K562 (cell line): ENCODE results near the gene PARPBP. TPM values are rescaled to one million over a fixed set of nuclear protein-coding genes. Genes with fewer than 3 reads are reported as not detected.

Experiments used
- ATAC-seq: fragments of 200-7000 bp; cut with Tn5 transposase; 3 replicates; pipeline ENCODE4 v1.9.1; 2020; ENCODE audit warnings: moderate library complexity
- Bru-seq: library from RNA; stranded (reverse); fragments of 400-500 nt; gene quantifications from one replicate; lab custom pipeline; 2021; lab: Mats Ljungman, UMichigan
- BruChase-seq, 2 experiments: library from RNA; stranded (reverse); fragments of 400-500 nt; gene quantifications; one replicate each; lab custom pipeline; 2021; lab: Mats Ljungman, UMichigan
- BruUV-seq: library from RNA; stranded (reverse); fragments of 400-500 nt; replicated peaks from 2 replicates; lab custom pipeline; 2021; lab: Mats Ljungman, UMichigan
- CTCF ChIA-PET: fragments of 300-600 bp; formaldehyde crosslinking; extraction: SDS; loops from one replicate; lab custom pipeline; 2021; ENCODE audit warnings: low intra/inter-chr PET ratio; lab: Yijun Ruan, JAX
- POLR2A ChIA-PET: fragments of 300-600, 350-650 bp; sonication (Branson Sonifier 250); formaldehyde crosslinking; extraction: SDS; loops from one replicate; lab custom pipeline; 2021; ENCODE audit warnings: antibody characterized with exemption, inconsistent platforms; lab: Yijun Ruan, JAX
- DNase-seq, 4 experiments: peaks; one replicate each; pipeline versions ENCODE4 v3.0.0 to v3.0.0-alpha.2; 2011 to 2018; ENCODE audit warnings: low spot score in 3 of 4, mixed read lengths in 3 of 4; ENCODE audit errors: extremely low read depth in 1 of 4
- FAIRE-seq: peaks from 2 replicates; lab custom pipeline; 2011; peaks lifted over from hg19 to GRCh38; lab: Jason Lieb, UNC
- H2AFZ ChIP-seq: 2 replicates; pipeline ENCODE4 v1.6.0; 2011; ENCODE audit warnings: low read depth, low read length, control low read depth, inconsistent platforms
- H3K27ac ChIP-seq: fragments of 200-600 bp; 3 replicates; pipeline ENCODE4 v1.8.0; 2011; ENCODE audit warnings: low read depth, mild to moderate bottlenecking, control low read depth, inconsistent platforms, low read length, moderate library complexity, mixed read lengths; ENCODE audit errors: extremely low read depth
- H3K27me3 ChIP-seq, 2 experiments: fragments of 300-600 bp in 1 of 2; 2 replicates in 1 of 2; 3 replicates in 1 of 2; pipeline versions ENCODE4 v1.6.0 to v1.8.0; 2011; ENCODE audit warnings: inconsistent platforms in 2 of 2, low read length in 2 of 2, mild to moderate bottlenecking in 1 of 2, mixed read lengths in 1 of 2, moderate library complexity in 1 of 2; ENCODE audit not compliant: control insufficient read depth in 2 of 2, insufficient read depth in 2 of 2
- H3K36me3 ChIP-seq: fragments of 300-600 bp; 3 replicates; pipeline ENCODE4 v1.8.0; 2011; ENCODE audit warnings: mild to moderate bottlenecking, low read length, inconsistent platforms; ENCODE audit not compliant: control insufficient read depth, insufficient read depth
- H3K4me1 ChIP-seq, 2 experiments: fragments of 200-600 bp in 1 of 2; replicated peaks in 1 of 2; 2 replicates in 1 of 2; 3 replicates in 1 of 2; pipeline versions ENCODE4 v1.5.1 to v1.8.0; 2011; ENCODE audit warnings: inconsistent platforms in 2 of 2, low read length in 2 of 2, mild to moderate bottlenecking in 1 of 2, mixed read lengths in 1 of 2, moderate library complexity in 1 of 2; ENCODE audit not compliant: control insufficient read depth in 2 of 2, insufficient read depth in 2 of 2
- H3K4me2 ChIP-seq: 2 replicates; pipeline ENCODE4 v1.6.1; 2011; ENCODE audit warnings: low read length, control low read depth, inconsistent platforms, mixed read lengths; ENCODE audit not compliant: insufficient read depth
- H3K4me3 ChIP-seq: fragments of 200-600 bp; sonication (generic), shearing (Covaris generic); 2 replicates; pipeline ENCODE4 v1.5.1; 2016; ENCODE audit warnings: control low read depth, inconsistent platforms
- H3K79me2 ChIP-seq: fragments of 200-600 bp; 3 replicates; pipeline ENCODE4 v1.8.0; 2011; ENCODE audit warnings: low read length, inconsistent platforms; ENCODE audit not compliant: control insufficient read depth, insufficient read depth
- H3K9ac ChIP-seq, 2 experiments: 2 replicates each; pipeline versions ENCODE4 v1.6.0 to v1.6.1; 2011; ENCODE audit warnings: low read depth in 2 of 2, low read length in 2 of 2, control low read depth in 1 of 2, inconsistent platforms in 1 of 2, mild to moderate bottlenecking in 1 of 2, mixed read lengths in 1 of 2; ENCODE audit not compliant: insufficient read depth in 1 of 2
- H3K9me1 ChIP-seq: one replicate; pipeline ENCODE4 v1.6.0; 2011; ENCODE audit warnings: inconsistent platforms, mild to moderate bottlenecking, low read length, moderate library complexity; ENCODE audit not compliant: control insufficient read depth, insufficient read depth
- H3K9me3 ChIP-seq: replicated peaks from 2 replicates; pipeline ENCODE4 v1.5.1; 2011; ENCODE audit warnings: low read depth, low read length, inconsistent platforms; ENCODE audit not compliant: control insufficient read depth, insufficient read depth
- H4K20me1 ChIP-seq: replicated peaks from 2 replicates; pipeline ENCODE4 v1.6.1; 2011; ENCODE audit warnings: low read length, inconsistent platforms, mixed read lengths; ENCODE audit not compliant: control insufficient read depth, insufficient read depth
- NCOA4 ChIP-seq: fragments of 450-650 bp; IDR thresholded peaks from 2 replicates; pipeline ENCODE4 v1.6.1; 2018; ENCODE audit warnings: mild to moderate bottlenecking; ENCODE audit not compliant: partially characterized antibody
- NKRF ChIP-seq: fragments of 450-650 bp; IDR thresholded peaks from 2 replicates; pipeline ENCODE4 v1.6.1; 2016; ENCODE audit warnings: borderline replicate concordance
- ZBTB34 ChIP-seq: fragments of 250-450 bp; sonication (Bioruptor Pico); IDR thresholded peaks from 2 replicates; pipeline ENCODE4 v1.8.0; 2021; ENCODE audit warnings: mild to moderate bottlenecking, moderate library complexity
- ZNF518B ChIP-seq: fragments of 250-450 bp; sonication (Bioruptor Pico); IDR thresholded peaks from 2 replicates; pipeline ENCODE4 v1.5.0; 2021; ENCODE audit warnings: mild to moderate bottlenecking, moderate library complexity
- WGBS: fragments of 100-300 bp; shearing (Covaris generic); methylation state at CpG from one replicate; pipeline ENCODE4 v1.1.6; 2016; ENCODE audit warnings: low coverage, mixed read lengths; ENCODE audit not compliant: insufficient coverage; ENCODE audit errors: missing lambda C conversion rate; 5-methylcytosine and 5-hydroxymethylcytosine counted together
- in situ Hi-C: fragments of 300-500 bp; cut with MboI; formaldehyde crosslinking; loops from 4 replicates; pipeline ENCODE4 v1.15.0; 2018; ENCODE audit warnings: inconsistent platforms, mixed read lengths
- intact Hi-C: fragments of 100-400 bp; cut with micrococcal nuclease; formaldehyde crosslinking; loops from 2 replicates; pipeline ENCODE4 v1.14.2; 2022
- long read RNA-seq, 3 experiments: library from polyadenylated mRNA in 2 of 3; library from RNA in 1 of 3; unstranded in 2 of 3; stranded (forward) in 1 of 3; transcript quantifications; one replicate each; pipeline ENCODE4 v2.0.0, GENCODE V29; 2019 to 2022
- polyA minus RNA-seq, 3 experiments: library from RNA; depleted of rRNA, polyadenylated mRNA; stranded (reverse); fragments of >200 nt; gene quantifications; 2 replicates each; pipeline ENCODE4 v1.2.3, GENCODE V29; 2011
- polyA plus RNA-seq, 8 experiments: library from polyadenylated mRNA; depleted of rRNA in 4 of 8; stranded (reverse) in 5 of 8; unstranded in 3 of 8; fragments of >200 nt; fragmentation: Nextera tagmentation in 2 of 8; fragmentation: Illumina TruSeq in 1 of 8; extraction: Ambion mirVana in 2 of 8; extraction: Trizol in 1 of 8; gene quantifications; 2 replicates each; pipeline versions ENCODE4 v1.2.1 to v1.2.3, GENCODE V29; 2011 to 2014; ENCODE audit warnings: inconsistent platforms in 1 of 8, missing spikeins in 1 of 8
- total RNA-seq, 7 experiments: library from RNA; depleted of rRNA in 6 of 7; stranded (reverse); fragments of >200 nt in 6 of 7; fragmentation: Illumina TruSeq in 2 of 7; extraction: Trizol in 2 of 7; gene quantifications; 2 replicates each; pipeline versions ENCODE4 v1.2.1 to v1.2.3, GENCODE V29; 2011 to 2021; ENCODE audit warnings: low replicate concordance in 1 of 7

Gene PARPBP
- 36.7 and 128 TPM in 2 replicates for total RNA-seq (2011; cell fraction: chromatin; rRNA removed; ENCODE audit: low replicate concordance)
- 19.0 and 24.6 TPM in 2 replicates for total RNA-seq (2011; cell fraction: nucleolus; rRNA removed)
- total RNA-seq (2011; cell fraction: nucleoplasm; rRNA removed): 40.8 and 65.7 TPM in 2 replicates
- total RNA-seq (2014; rRNA removed) (22.5 and 26.1 TPM in 2 replicates), total RNA-seq (2014; rRNA removed; fragmentation: Illumina TruSeq; extraction: Trizol) (62.5 and 66.7 TPM in 2 replicates), total RNA-seq (2015; rRNA removed; fragmentation: Illumina TruSeq; extraction: Trizol) (48.6 and 50.2 TPM in 2 replicates), total RNA-seq (2021) (30.1 and 30.4 TPM in 2 replicates), polyA plus RNA-seq (2011; rRNA removed) (32.3 and 49.0 TPM in 2 replicates), polyA plus RNA-seq (2014; fragmentation: Illumina TruSeq; extraction: Trizol) (36.0 and 43.4 TPM in 2 replicates), polyA plus RNA-seq (2014; fragmentation: Nextera tagmentation; extraction: Ambion mirVana) (10 to 100 TPM; 56.2 to 59.1 TPM), polyA plus RNA-seq (2014; rRNA removed) (29.6 and 30.4 TPM in 2 replicates), polyA minus RNA-seq (2011; rRNA and poly(A)+ RNA removed) (59.5 and 64.2 TPM in 2 replicates), Bru-seq, nascent RNA (percentile 84 among the genes with signal in this experiment), BruChase-seq, experiment 1, labeled RNA remaining after a 2-hour chase (percentile 88 among the genes with signal in this experiment), BruChase-seq, experiment 2, labeled RNA remaining after a 6-hour chase (percentile 85 among the genes with signal in this experiment)
- 4.4 and 11.2 TPM in 2 replicates for polyA plus RNA-seq (2011; cell fraction: cytosol; rRNA removed)
- polyA plus RNA-seq (2011; cell fraction: nucleus; rRNA removed): 32.5 and 42.6 TPM in 2 replicates
- 21.7 and 26.3 TPM in 2 replicates for polyA plus RNA-seq (2012)
- 10.6 and 15.4 TPM in 2 replicates for polyA minus RNA-seq (2011; cell fraction: cytosol; rRNA and poly(A)+ RNA removed)
- 44.7 and 66.6 TPM in 2 replicates for polyA minus RNA-seq (2011; cell fraction: nucleus; rRNA and poly(A)+ RNA removed)
- long read RNA-seq, experiment 1, transcript PARPBP-201 (11 exons, 3,014 nt): major isoform, 17 of 135 reads
- long read RNA-seq, experiment 1, partial matches to known transcripts: 5 of 135 reads
- long read RNA-seq, experiment 1, other reads (novel, unspliced or antisense): 106 of 135 reads
- long read RNA-seq, experiment 2, partial matches to known transcripts: 1 of 14 reads
- long read RNA-seq, experiment 2, other reads (novel, unspliced or antisense): 11 of 14 reads
- long read RNA-seq, experiment 3, partial matches to known transcripts: 7 of 35 reads
- long read RNA-seq, experiment 3, other reads (novel, unspliced or antisense): 26 of 35 reads

- DNase-seq (peak; percentile 91 to 95 (median 92)), ATAC-seq (peak; percentile 97), FAIRE-seq (peak; percentile 72)
- no TSS peak for BruUV-seq
- intact Hi-C loops (loop anchor here (2.0 to 5.0 kb wide), 2 partner anchors 57 to 362 kb away; partner anchors contain the start of gene IGF1), in situ Hi-C loops (loop anchor here (10.0 kb wide), 1 partner anchor 1685 kb away; no protein-coding TSS in a partner anchor)
- H3K27me3 ChIP-seq: no peaks in the 10 kb centered on the region
- CTCF ChIA-PET: no interaction called here
- H3K27ac ChIP-seq: peak within 1 kb of the TSS; percentile 85
- POLR2A ChIA-PET: interaction anchor here (0.7 to 2.2 kb wide), 4 partner anchors 9 to 257 kb away, joined by 3 to 7 read pairs (median 6); partner anchors contain the start of gene WASHC3
- no peaks in the 10 kb centered on the region for H3K9me3 ChIP-seq
- no peaks in the 10 kb centered on the region for H4K20me1 ChIP-seq
- peak within 1 kb of the TSS; percentile 97 for H2AFZ ChIP-seq
- peaks cover 66% of the 10 kb centered on the region for H3K79me2 ChIP-seq
- peaks cover 0 to 8% of the 10 kb centered on the region in 2 experiments; a peak in 2 of 5 replicates for H3K4me1 ChIP-seq
- no peaks in the 10 kb centered on the region for H3K9me1 ChIP-seq
- peak within 1 kb of the TSS; percentile 84 for H3K4me3 ChIP-seq
- under 1% methylated on average over 62 of the region's 62 CpGs for WGBS
- peak within 1 kb of the TSS; percentile 95 to 97 for H3K9ac ChIP-seq
- H3K36me3 ChIP-seq: peaks cover 64% of the 10 kb centered on the region
- peak within 1 kb of the TSS; percentile 98 for H3K4me2 ChIP-seq
- peak; percentile 86; the same call in 1 of the 2 replicates for TF ChIP-seq NKRF
- TF ChIP-seq ZNF518B (CRISPR knock-in tag): no peak
- no peak for TF ChIP-seq NCOA4
- TF ChIP-seq ZBTB34 (CRISPR knock-in tag): no peak
These were observed at the start of gene PARPBP, which contains the start of gene NUP37 for GRCh38 chr12:102119674-102120563. Gene PARPBP (plus strand): TSS chr12:102120183. CDS start chr12:102123889, 3,706 bp downstream. Gene NUP37 (minus strand): TSS chr12:102120114. CDS start chr12:102118518, 1,596 bp downstream.
